GM10248 (cell line): Measurements from ENCODE around the gene KCNK5.

Experiments
- CTCF ChIA-PET: fragments of 300-600 bp; sonication (Branson Sonifier 250); formaldehyde crosslinking; extraction: SDS; loops from one replicate; lab custom pipeline; 2021; ENCODE audit warnings: antibody characterized with exemption; lab: Yijun Ruan, JAX
- POLR2A ChIA-PET: fragments of 350-650 bp; sonication (Branson Sonifier 250); formaldehyde crosslinking; extraction: SDS; loops from one replicate; lab custom pipeline; 2020; ENCODE audit warnings: antibody characterized with exemption; lab: Yijun Ruan, JAX
- DNase-seq: peaks from one replicate; pipeline ENCODE4 v3.0.0; 2012; ENCODE audit errors: extremely low spot score
- CTCF ChIP-seq: IDR thresholded peaks from 2 replicates; pipeline ENCODE4 v1.5.1; 2012; ENCODE audit warnings: mild to moderate bottlenecking, low read depth; ENCODE audit errors: extremely low read depth, missing control alignments, control extremely low read depth

KCNK5 gene

DNA sequence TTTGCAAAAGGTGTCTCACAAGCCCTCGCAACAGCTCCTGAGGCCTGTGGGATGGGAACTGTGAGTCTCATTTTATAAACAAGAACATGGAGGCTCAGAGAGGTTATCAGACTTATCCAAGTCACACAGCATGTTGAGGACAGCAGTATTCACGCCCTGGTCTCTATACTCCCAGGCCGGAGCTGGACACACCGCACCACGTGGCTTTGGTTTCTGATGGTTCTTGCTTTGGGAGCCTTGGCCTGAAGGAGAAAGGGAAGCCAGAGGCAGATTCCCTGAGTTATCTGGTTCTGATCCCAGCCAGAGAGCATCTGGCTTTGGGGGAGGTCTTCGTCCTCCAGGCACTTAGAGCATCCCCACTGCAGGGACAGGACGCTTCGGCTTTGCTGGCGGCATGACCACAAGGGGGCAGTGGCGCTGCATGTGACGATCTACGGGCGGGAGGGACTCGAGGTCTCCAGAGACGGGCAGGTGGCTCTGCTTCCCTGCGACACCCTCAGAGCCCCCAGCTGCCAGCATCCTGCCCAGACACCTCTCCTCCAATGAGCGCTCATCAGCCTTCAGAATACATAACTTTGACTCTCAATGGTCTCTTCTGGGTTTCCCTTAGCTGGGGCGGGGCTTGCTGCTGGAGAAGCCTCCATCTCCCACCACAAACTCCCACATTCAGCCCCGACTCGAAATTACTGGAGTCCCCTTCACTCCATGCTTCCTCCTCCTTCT is 62.9 kb downstream of the KCNK5 start:
- TF ChIP-seq CTCF, result peak; percentile 96
- ChIA-PET POLR2A (no interaction called here), CTCF (interaction anchor here (0.6 to 10.0 kb wide), 32 partner anchors 8 to 181 kb away, joined by 3 to 265 read pairs (median 4); no protein-coding TSS in a partner anchor)
- peak; percentile 85 for DNase-seq

DNA sequence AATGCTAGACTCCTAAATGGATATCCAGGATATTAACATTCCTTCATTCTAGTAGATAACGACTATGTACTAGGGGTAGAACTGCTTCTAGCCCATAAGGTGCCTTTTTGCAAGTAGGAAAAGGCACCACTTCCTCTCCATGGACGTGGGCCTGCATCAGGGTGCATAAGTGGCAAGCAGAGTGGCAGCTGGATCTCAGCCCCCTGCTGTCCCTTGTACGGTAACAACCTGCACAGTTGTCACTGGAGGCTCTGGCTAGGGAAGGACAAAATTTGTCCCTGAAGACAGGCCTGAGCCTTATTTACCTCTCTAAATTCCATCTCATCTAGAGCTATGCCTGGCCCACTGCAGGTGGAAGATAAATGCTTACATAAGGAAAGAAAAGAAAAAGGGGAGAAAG is 71.8 kb downstream of the KCNK5 start:
- TF ChIP-seq CTCF, result no peak
- POLR2A ChIA-PET, result no interaction called here
- CTCF ChIA-PET, result interaction anchor here (0.8 to 2.0 kb wide), 4 partner anchors 8 to 152 kb away, joined by 3 to 7 read pairs (median 4); no protein-coding TSS in a partner anchor
- DNase-seq, result no peak

- ChIA-PET POLR2A (no interaction called here), CTCF (interaction anchor here (0.8 to 1.3 kb wide), 2 partner anchors 9 to 10 kb away, joined by 3 to 4 read pairs; no protein-coding TSS in a partner anchor)
- TF ChIP-seq CTCF, result no peak
- DNase-seq, result no peak
Observed at GRCh38 chr6:39156801-39157200, 72.5 kb downstream of the KCNK5 start.

GRCh38 chr6:39154705-39155104 is 74.6 kb downstream of the KCNK5 start:
- ChIA-PET CTCF (interaction anchor here (0.9 to 1.1 kb wide), 2 partner anchors 11 to 14 kb away, joined by 3 to 6 read pairs; no protein-coding TSS in a partner anchor), POLR2A (no interaction called here)
- no peak for DNase-seq
- TF ChIP-seq CTCF, result no peak

DNA sequence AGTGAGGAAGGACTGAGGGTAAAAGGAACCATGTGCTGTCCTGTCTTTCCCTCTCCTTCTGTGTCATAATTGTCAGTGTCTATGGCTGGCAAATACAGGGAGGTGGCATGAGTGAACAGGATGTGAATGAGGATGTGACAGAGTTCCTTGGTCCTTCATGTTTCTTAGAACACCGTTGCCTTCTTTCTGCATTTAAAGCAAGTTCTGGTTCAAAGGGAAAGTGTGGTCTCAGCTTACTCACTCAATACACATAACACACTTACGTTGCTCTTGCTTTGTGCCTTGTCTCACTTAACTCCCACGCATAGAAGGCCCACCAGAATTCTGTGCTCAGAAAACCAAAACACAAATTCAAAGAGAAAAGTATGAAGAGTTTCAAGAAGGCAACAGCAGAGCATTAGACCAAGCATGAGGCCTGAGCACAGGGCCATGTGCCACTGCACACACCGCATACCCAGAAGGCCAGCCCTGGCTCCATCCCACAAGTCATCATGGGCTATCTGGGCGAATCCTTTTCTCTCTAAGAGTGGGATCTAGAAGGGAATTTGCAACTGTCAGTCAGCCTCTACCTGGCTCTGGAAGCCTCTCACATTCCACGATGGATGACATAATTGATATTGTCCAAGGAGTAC is 75.4 kb downstream of the KCNK5 start:
- no peak for TF ChIP-seq CTCF
- no peak for DNase-seq
- ChIA-PET POLR2A (no interaction called here), CTCF (interaction anchor here (1.3 to 2.7 kb wide), 2 partner anchors 11 to 13 kb away, joined by 3 to 16 read pairs; no protein-coding TSS in a partner anchor)

GRCh38 chr6:39152262-39152661 is 77.0 kb downstream of the KCNK5 start:
- no peak for DNase-seq
- CTCF ChIA-PET, result interaction anchor here (1.0 to 2.7 kb wide), 5 partner anchors 13 to 158 kb away, joined by 4 to 16 read pairs (median 5); no protein-coding TSS in a partner anchor
- TF ChIP-seq CTCF, result no peak
- POLR2A ChIA-PET, result no interaction called here
